Loucy (cell line): ENCODE results near the gene SORCS2.

Source experiments
- H2AFZ ChIP-seq: fragments of 200-600 bp; sonication (generic); 2 replicates; pipeline ENCODE4 v1.6.0; 2016; ENCODE audit warnings: antibody characterized with exemption, mild to moderate bottlenecking, low read length, moderate library complexity
- H3F3A ChIP-seq: fragments of 200-600 bp; 2 replicates; pipeline ENCODE4 v1.6.0; 2016; ENCODE audit warnings: antibody characterized with exemption, low read depth, mild to moderate bottlenecking
- H3K27me3 ChIP-seq: fragments of 200-600 bp; sonication (generic); 2 replicates; pipeline ENCODE4 v1.6.1; 2014; ENCODE audit warnings: low read length, mild to moderate bottlenecking; ENCODE audit not compliant: insufficient read depth, poor library complexity, severe bottlenecking
- H3K36me3 ChIP-seq: fragments of 200-600 bp; sonication (generic); 2 replicates; pipeline ENCODE4 v1.6.1; 2016; ENCODE audit warnings: low read length; ENCODE audit not compliant: insufficient read depth
- H3K4me1 ChIP-seq: fragments of 200-600 bp; sonication (generic); 2 replicates; pipeline ENCODE4 v1.5.1; 2014; ENCODE audit warnings: low read length, mild to moderate bottlenecking; ENCODE audit not compliant: insufficient read depth, poor library complexity, severe bottlenecking
- H3K4me2 ChIP-seq: fragments of 200-600 bp; sonication (generic); 2 replicates; pipeline ENCODE4 v1.6.0; 2014; ENCODE audit warnings: antibody characterized with exemption, low read length, low read depth, mild to moderate bottlenecking; ENCODE audit not compliant: poor library complexity, severe bottlenecking
- H3K4me3 ChIP-seq: fragments of 200-600 bp; sonication (generic); 2 replicates; pipeline ENCODE4 v1.5.1; 2014; ENCODE audit warnings: low read length, mild to moderate bottlenecking, mixed read lengths; ENCODE audit not compliant: poor library complexity, severe bottlenecking
- H3K79me2 ChIP-seq: fragments of 200-600 bp; sonication (generic); 2 replicates; pipeline ENCODE4 v1.6.1; 2014; ENCODE audit warnings: low read length; ENCODE audit not compliant: insufficient read depth
- H3K9ac ChIP-seq: fragments of 200-600 bp; sonication (generic); 2 replicates; pipeline ENCODE4 v1.6.0; 2014; ENCODE audit warnings: mild to moderate bottlenecking, low read depth, low read length, moderate library complexity; ENCODE audit not compliant: poor library complexity, severe bottlenecking
- H3K9me2 ChIP-seq: fragments of 200-600 bp; sonication (generic); replicated peaks from 2 replicates; pipeline ENCODE4 v1.6.1; 2016; ENCODE audit warnings: low read depth, low read length, mixed read lengths
- H3K9me3 ChIP-seq: fragments of 200-600 bp; sonication (generic); 2 replicates; pipeline ENCODE4 v1.6.1; 2014; ENCODE audit warnings: mild to moderate bottlenecking, antibody characterized with exemption, low read length, low read depth; ENCODE audit not compliant: insufficient read depth
- H4K20me1 ChIP-seq: fragments of 200-600 bp; sonication (generic); 2 replicates; pipeline ENCODE4 v1.6.0; 2014; ENCODE audit warnings: antibody characterized with exemption, low read length, mild to moderate bottlenecking; ENCODE audit not compliant: insufficient read depth, poor library complexity, severe bottlenecking
- CTCF ChIP-seq: fragments of 200-600 bp; sonication (generic); conservative IDR thresholded peaks from 2 replicates; pipeline ENCODE4 v1.5.1; 2014; ENCODE audit warnings: mild to moderate bottlenecking, antibody characterized with exemption, low read length
- EZH2phosphoT487 ChIP-seq: fragments of 200-600 bp; IDR thresholded peaks from 2 replicates; pipeline ENCODE4 v1.6.1; 2018; ENCODE audit warnings: antibody characterized with exemption, mild to moderate bottlenecking, moderate library complexity, borderline replicate concordance

SORCS2 gene

GRCh38 chr4:7521666-7522065, 329.3 kb downstream of the SORCS2 start:
- H3K9me2 ChIP-seq: no peaks in the 10 kb centered on the region
- H3F3A ChIP-seq: no peaks in the 10 kb centered on the region
- no peaks in the 10 kb centered on the region for H3K36me3 ChIP-seq
- no peak overlapping the region for H3K4me2 ChIP-seq
- no peaks in the 10 kb centered on the region; the same call in 1 of the 2 replicates for H3K9me3 ChIP-seq
- no peaks in the 10 kb centered on the region for H3K79me2 ChIP-seq
- no peak overlapping the region for H2AFZ ChIP-seq
- no peak for TF ChIP-seq CTCF
- no peak for TF ChIP-seq EZH2phosphoT487
- H4K20me1 ChIP-seq: no peaks in the 10 kb centered on the region
- H3K4me3 ChIP-seq: no peak overlapping the region
- no peaks in the 10 kb centered on the region for H3K27me3 ChIP-seq
- H3K4me1 ChIP-seq: no peaks in the 10 kb centered on the region
- H3K9ac ChIP-seq: no peak overlapping the region

- H4K20me1 ChIP-seq: no peaks in the 10 kb centered on the region
- no peaks in the 10 kb centered on the region for H3F3A ChIP-seq
- TF ChIP-seq EZH2phosphoT487 (no peak), CTCF (no peak)
- H3K9me2 ChIP-seq: no peaks in the 10 kb centered on the region
- no peak overlapping the region for H2AFZ ChIP-seq
- H3K9ac ChIP-seq: no peak overlapping the region
- H3K79me2 ChIP-seq: no peaks in the 10 kb centered on the region
- no peak overlapping the region for H3K4me2 ChIP-seq
- no peak overlapping the region for H3K4me3 ChIP-seq
- no peaks in the 10 kb centered on the region for H3K27me3 ChIP-seq
- no peaks in the 10 kb centered on the region for H3K4me1 ChIP-seq
- no peaks in the 10 kb centered on the region for H3K36me3 ChIP-seq
- no peaks in the 10 kb centered on the region; the same call in 1 of the 2 replicates for H3K9me3 ChIP-seq
Measured at GRCh38 chr4:7522452-7523220, 330.3 kb downstream of the SORCS2 start.

GRCh38 chr4:7523526-7523925, 331.2 kb downstream of the SORCS2 start:
- Histone ChIP-seq H3K9me2 (no peaks in the 10 kb centered on the region), H2AFZ (no peak overlapping the region), H3K9ac (no peak overlapping the region), H3K4me3 (no peak overlapping the region), H3K27me3 (no peaks in the 10 kb centered on the region), H3F3A (no peaks in the 10 kb centered on the region), H3K36me3 (no peaks in the 10 kb centered on the region), H3K79me2 (no peaks in the 10 kb centered on the region), H3K9me3 (no peaks in the 10 kb centered on the region; the same call in 1 of the 2 replicates), H3K4me2 (no peak overlapping the region), H3K4me1 (no peaks in the 10 kb centered on the region), H4K20me1 (no peaks in the 10 kb centered on the region)
- no peak for TF ChIP-seq EZH2phosphoT487
- no peak for TF ChIP-seq CTCF
